AG08396 (cell line): ENCODE measurements around the gene CAMK2B.

Experiments used
- DNase-seq: peaks from one replicate; pipeline ENCODE4 v3.0.0; 2012; ENCODE audit warnings: low spot score, mixed read lengths

Gene CAMK2B

GRCh38 chr7:44273681-44274622 lies 51.4 kb downstream of the CAMK2B start:
- no peak for DNase-seq

GRCh38 chr7:44272981-44273380 lies 52.4 kb downstream of the CAMK2B start:
- DNase-seq, result no peak

GRCh38 chr7:44272456-44272855 lies 52.9 kb downstream of the CAMK2B start:
- no peak for DNase-seq

- no peak for DNase-seq
These were observed 55.4 kb downstream of the CAMK2B start for GRCh38 chr7:44269943-44270493.

- no peak for DNase-seq
These were observed 56.0 kb downstream of the CAMK2B start for GRCh38 chr7:44269417-44269816.

- no peak for DNase-seq
These were observed 56.7 kb downstream of the CAMK2B start for GRCh38 chr7:44268671-44269070.

GRCh38 chr7:44267719-44268421 lies 57.5 kb downstream of the CAMK2B start:
- DNase-seq, result no peak

GRCh38 chr7:44267178-44267577 lies 58.2 kb downstream of the CAMK2B start:
- no peak for DNase-seq

- no peak for DNase-seq
These were observed 58.9 kb downstream of the CAMK2B start for GRCh38 chr7:44266526-44266925.

GRCh38 chr7:44265728-44266127 lies 59.7 kb downstream of the CAMK2B start:
- no peak for DNase-seq

- no peak for DNase-seq
These were observed 61.0 kb downstream of the CAMK2B start for GRCh38 chr7:44264221-44264931.

- no peak for DNase-seq
These were observed 61.9 kb downstream of the CAMK2B start for GRCh38 chr7:44263326-44264082.

GRCh38 chr7:44262031-44262430 lies 63.4 kb downstream of the CAMK2B start:
- DNase-seq, result no peak

- DNase-seq, result no peak
These were observed 64.2 kb downstream of the CAMK2B start for GRCh38 chr7:44261240-44261639.

- peak; percentile 88 for DNase-seq
These were observed 65.6 kb downstream of the CAMK2B start for GRCh38 chr7:44259547-44260457.

GRCh38 chr7:44258865-44259546 lies 66.4 kb downstream of the CAMK2B start:
- no peak for DNase-seq

- no peak for DNase-seq
These were observed 67.0 kb downstream of the CAMK2B start for GRCh38 chr7:44258423-44258760.

GRCh38 chr7:44257618-44258422 lies 67.6 kb downstream of the CAMK2B start:
- peak; percentile 79 for DNase-seq

GRCh38 chr7:44257213-44257612 lies 68.2 kb downstream of the CAMK2B start:
- no peak for DNase-seq
